RPMI7951 (cell line): Measurements from ENCODE around the gene CDK6. TPM values are rescaled to one million over a fixed set of nuclear protein-coding genes. Genes with fewer than 3 reads are reported as not detected.
A peak's percentile ranks its signal among the peaks of the same experiment; 100 is the strongest.
"Not testable (repeated sequence)": the region's sequence is repeated elsewhere in the genome, so short reads cannot be mapped to it uniquely, and the experiment has no call there.

Experiments used
- DNase-seq: peaks from one replicate; pipeline ENCODE4 v3.0.0-alpha.2; 2012; ENCODE audit warnings: low read depth
- total RNA-seq: library from RNA; depleted of rRNA; stranded (reverse); fragments of >200 nt; shearing (Covaris generic); gene quantifications from 2 replicates; pipeline ENCODE4 v1.2.3, GENCODE V29; 2014

Gene CDK6
- total RNA-seq, 1 experiment from 2014 or later, result 45.1 TPM

DNA sequence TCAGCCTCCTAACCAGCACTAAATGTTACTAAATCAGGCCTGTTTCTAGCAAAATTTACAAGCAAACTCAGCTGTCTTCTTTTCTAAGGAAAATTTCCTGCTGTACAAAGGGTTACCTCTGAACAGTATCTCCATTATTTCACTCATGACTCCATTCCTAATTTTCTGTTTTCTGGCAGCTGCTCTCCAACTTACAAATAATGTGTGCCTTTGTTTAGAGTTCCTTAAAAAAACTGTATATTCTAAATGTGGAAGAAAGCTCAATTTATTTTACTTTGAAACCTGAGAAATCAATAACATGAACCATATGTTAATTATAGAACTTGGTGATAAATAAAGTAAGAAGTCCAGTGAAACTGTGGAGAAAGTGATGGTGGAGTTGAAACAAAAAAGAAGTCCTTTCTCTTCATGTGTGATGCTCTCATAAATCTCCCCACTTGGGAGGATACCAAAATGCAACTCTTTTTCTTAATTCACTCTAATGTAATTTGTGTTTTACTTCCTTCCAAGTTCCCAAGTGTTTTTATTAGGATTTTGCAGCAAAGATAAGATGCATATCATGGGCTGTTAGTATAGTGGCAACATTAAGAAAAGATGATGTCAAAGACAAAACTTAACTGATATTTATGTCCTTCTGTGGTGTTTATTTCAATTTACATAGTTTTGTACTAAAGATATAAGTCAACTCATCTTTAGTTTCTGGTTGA, 74.8 kb downstream of the CDK6 start:
- DNase-seq, result peak; percentile 45

DNA sequence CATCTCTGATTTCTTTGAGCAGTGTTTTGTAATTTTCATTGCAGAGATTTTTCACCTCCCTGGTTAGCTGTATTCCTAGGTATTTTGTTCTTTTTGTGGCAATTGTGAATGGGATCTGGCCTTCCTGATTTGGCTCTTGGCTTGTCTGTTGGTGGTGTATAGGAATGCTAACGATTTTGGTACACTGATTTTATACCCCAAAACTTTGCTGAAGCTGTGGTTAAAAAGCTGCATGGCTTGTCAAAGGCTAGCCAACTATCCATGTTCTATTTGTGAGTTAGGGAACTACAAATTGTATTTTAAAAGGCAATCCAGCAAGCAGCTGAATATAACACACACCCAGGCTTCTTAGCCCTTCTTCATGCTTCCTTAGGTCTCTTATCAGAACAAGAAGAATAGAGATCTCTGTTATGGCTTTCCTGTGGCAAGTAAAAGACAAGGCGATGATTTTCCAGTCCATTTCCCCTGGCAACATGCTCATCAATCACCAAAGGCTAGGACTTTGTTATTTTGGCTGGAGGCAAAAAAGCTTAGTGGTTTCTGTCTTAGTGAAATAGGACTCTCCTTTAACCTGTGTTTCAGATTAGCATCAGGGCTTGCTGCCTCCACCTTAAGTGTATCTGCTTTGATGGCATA, 77.5 kb downstream of the CDK6 start:
- peak; percentile 86 for DNase-seq

DNA sequence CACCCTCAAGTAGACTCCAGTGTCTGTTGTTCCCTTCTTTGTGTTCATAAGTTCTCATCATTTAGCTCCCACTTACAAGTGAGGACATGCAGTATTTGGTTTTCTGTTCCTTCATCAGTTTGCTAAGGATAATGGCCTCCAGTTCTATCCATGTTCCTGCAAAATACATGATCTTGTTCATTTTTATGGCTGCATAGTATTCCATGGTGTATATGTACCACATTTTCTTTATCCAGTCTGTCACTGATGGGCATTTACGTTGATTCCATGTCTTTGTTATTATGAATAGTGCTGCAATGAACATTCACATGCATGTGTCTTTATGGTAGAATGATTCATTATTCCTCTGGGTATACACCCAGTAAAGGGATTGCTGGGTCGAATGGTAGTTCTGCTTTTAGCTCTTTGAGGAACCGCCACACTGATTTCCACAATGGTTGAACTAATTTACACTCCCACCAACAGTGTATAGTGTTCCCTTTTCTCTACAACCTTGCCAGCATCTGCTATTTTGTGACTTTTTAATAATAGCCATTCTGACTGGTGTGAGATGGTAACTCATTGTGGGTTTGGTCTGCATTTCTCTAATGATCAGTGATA, 79.0 kb downstream of the CDK6 start:
- DNase-seq, result not testable (repeated sequence)

DNA sequence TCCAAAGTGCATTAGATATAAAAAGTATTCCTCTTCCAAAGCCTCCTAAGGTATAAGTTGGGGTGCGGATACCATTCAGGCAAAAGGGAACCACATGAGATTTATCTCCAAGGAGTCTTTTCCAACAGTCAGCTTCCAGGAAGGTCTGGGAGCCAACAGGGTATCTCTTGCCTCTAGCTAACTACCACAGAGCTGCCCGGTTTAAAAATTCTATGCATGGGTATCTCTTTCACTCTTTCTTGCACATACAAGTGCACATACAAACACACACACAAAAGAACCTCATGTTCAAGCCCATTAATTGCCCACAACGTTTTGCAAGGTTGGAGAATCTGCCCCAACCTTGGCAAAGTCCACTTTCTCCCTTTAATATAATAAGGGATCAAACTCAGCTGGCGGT, 80.7 kb downstream of the CDK6 start:
- DNase-seq, result no peak

DNA sequence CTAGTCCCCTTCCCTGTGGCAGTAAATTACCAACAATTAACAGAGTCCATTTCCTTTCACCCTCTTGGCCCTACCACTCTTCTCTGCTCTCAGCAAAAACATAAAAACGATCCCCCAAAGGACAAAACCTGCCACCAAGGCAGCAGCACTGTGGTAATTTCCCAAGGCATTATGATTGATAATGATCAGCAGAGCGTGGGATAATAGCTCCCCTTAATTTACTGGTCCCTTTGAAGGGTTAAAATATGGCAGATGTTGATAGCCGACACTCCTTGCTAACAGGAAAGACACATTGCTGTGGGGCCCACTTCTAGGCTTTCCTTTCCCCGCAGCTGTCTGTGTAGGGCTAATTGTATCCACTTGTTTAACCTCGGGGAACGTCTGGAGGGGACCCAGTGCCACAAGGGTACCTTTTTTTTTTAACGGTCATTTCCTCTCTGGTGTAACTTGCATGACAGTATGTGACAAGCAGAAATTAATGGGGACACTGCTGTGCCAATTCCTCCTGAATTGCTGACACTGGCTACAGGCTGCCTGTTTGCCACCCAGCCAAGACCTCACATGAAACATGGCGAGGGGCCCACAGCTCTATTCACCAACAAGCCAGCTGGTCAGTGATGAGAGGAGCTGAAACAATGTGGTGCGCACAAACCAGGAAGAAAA, 81.3 kb downstream of the CDK6 start:
- peak; percentile 84 for DNase-seq

DNA sequence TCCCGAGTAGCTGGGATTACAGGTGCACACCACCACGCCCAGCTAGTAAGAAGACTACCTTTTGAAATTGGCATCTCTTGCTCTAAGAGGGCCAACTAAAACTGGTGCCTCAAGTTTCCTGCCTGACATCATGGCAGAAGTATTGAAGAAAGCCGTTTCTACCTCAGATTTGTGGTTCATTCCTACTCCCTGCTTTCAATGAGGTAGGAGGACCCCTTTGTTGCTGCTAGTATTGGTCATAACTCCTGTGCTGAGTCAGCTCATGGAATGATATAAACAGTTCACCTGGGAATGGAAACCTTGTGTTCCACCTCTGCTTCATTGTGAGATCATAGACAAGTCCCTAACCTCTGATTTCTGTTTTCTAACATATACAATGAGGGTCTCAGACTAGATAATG, 82.8 kb downstream of the CDK6 start:
- no peak for DNase-seq

DNA sequence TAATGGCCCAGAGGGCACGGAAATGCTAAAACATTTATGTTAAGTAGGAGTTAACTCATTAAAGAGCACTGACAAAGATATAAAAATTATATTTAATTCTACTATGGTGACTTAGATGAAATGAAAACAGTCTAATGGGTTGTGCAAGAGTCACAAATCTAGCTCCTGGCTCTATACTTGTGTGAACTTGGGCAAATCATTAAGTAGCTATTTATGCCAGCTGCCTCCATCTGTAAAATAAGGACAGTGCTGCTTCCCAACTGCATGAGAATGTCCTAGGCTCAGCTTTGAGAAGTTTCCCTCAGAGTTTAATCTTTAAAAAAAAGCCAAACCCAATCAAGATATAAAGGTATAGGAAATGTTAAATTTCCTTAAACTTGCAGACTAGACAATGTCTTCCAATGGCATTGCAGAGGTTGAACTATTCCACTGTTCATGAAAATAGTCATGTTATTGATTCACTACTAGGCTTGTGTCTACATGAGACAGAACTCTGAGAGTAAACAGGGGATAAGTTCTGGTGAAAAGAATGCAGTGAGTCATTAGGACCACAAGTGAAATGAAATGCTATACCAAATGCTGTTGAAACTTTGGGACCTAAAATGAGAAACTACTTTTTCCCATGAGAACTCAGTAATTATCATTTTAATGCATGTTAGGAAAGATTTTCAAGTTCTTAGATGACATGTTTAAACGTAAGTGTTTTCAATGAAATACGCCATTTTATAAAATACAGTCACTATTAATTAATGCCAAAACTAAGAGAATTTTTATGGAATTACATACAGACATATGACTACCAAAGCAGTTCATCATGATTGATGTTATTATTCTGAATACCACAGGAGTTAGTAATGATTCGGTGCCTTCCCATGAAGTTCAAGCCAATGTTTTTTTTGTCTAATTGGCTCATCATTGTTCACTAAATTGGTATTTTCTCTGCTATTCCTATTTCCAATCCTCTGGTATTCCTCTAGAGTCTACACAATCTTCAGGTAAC, 84.2 kb downstream of the CDK6 start:
- peak; percentile 87 for DNase-seq

DNA sequence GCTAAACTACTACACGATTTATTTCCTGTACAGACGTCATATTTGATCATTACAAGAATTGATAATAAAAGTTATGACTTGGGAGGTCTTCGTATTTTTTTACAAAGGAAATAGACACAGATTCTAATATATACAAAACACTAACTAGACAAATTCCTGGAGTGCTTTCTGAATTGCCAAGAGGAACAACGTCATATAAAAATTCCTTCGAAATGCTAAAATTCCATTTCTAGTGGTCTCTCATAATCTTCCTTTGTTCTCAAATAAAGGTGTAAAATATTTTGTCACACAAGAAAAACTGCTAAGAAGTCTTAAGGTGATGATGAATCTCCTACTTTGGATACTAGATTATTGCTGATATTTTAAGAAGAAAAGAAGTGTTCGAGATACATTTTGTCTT, 85.4 kb downstream of the CDK6 start:
- no peak for DNase-seq

DNA sequence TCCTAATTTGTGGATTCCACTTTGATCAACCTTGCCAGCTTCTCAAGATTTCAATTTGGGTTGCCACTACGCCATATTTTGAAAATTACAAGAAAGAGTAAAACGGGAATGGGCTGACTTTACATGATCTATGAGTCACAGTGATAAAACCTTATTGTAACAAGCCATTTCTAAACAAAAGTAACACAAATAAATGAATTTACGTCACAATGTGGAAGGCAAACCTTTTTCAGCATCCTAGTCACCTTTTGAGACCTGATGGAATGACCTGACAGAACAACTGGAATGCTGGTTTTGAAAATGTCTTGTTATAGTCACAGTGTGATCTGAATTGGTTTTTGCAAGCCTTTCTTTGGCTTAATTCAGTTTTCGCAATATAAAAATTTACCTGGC, 85.9 kb downstream of the CDK6 start:
- DNase-seq, result no peak

DNA sequence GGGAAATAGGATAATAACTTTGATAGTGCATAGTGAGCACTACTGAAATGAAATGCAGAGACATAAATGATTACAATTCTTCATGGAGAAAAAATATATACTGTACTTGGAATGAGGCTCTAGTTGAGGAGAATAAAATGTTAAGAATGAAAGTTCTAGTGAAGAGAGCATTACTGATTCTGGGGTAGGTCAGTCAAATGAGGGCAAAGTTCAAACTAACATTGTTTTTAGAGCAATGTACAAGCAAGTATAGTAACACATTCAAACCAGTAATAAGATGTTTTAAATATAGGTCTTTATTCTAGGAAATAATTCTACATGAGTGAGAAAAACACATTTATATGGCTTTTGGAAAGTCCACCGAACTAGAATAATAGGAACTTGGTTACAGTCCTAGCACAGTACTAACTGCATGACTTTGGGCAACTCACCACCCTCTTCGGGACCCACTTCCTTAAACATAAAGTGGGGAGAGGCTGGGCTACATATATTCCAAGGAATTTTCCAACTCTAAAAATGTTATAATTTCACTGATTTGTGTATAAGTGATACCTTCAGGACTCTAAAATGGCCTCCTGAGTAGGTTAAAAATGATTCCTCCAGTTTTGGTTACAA, 86.4 kb downstream of the CDK6 start:
- DNase-seq, result no peak

DNA sequence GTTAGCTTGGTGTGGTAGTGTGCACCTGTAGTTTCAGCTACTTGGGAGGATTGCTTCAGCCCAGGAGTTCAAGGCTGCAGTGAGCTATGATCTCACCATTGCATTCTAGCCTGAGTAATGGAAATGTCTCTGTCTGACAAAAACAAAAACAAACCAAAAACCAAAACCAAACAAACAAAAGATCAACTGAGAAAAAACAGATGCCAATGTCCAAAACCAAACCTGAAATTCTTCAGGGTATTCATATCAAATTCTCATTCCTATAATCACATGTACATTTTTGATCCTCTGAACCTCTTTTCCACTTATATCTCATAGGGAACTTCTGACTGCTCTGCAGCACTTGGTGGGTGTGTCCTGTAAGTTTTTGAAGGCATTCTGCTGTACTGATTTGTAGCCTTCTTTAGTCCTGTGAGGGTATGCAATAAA, 87.0 kb downstream of the CDK6 start:
- DNase-seq, result no peak

DNA sequence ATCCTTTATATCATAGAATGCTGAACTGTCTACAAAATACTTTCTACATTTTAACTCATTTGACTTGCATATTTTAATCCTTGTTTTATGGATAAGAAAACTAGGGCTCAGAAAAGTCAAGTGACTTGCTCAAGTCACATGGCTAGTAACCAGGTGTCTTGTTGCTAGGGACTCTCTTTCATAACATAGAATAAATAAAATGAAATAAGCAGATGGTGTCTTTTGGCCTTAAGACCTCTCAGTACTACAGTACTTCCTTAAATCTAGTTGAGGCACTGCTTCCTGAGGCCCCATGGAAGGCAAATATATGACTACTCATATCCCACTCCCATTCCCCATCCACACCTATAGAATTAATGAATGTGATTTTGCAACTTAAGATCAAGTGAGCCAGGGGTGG, 87.9 kb downstream of the CDK6 start:
- no peak for DNase-seq

DNA sequence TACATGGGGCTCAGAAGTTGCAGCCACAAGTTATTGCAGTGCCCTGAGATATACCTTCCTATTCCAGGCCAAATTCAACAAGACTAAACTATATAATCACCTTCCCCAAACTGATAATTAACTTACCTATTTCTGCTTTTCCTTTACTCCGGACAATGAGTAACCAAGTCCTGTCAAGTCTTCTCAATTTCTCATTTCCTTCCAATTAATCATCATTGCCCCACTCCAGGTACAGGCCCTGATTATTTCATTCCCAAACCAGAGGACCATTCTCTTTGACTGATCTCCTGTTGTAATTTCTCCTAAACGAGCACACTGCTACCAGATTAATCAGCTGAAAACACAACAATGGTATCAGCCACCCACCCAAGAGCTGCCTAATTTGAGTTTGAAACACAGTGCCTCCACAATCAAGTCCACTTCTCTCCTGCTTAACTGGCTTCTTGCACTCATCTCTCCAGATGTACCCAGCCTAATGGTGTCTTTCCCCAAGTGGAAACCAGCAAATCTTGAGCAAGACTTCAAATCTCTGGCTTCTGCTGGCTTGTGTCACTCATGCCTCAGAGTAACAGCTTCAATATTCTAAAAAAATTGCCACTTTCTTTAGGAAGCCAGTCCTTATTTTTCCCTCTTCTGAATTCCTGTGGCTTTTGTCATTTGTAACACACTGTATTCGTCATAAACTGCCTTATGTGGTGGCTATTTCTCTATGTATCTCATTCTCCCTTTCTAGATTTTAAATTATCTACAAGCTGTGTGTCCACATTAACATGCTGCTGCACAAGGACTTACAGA, 89.1 kb downstream of the CDK6 start:
- DNase-seq, result peak; percentile 71

DNA sequence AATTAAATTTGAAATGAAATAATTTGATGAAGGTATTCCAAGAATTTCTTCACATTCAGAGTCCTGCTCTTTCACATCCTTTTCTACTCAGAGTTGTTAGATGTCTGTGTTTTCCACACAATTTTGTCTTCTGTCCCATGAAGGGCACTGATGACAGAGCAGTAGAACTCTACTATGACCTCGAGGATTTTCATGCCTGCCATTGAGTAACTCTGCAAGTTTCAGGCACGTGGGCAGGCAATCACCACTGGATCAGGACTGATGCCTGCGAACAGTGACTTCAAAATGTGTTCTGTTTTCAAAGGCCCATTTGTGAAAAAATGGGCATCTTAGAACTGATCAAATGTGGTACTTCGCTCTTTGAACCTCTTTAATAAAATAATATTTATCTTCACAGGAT, 91.1 kb downstream of the CDK6 start:
- no peak for DNase-seq

DNA sequence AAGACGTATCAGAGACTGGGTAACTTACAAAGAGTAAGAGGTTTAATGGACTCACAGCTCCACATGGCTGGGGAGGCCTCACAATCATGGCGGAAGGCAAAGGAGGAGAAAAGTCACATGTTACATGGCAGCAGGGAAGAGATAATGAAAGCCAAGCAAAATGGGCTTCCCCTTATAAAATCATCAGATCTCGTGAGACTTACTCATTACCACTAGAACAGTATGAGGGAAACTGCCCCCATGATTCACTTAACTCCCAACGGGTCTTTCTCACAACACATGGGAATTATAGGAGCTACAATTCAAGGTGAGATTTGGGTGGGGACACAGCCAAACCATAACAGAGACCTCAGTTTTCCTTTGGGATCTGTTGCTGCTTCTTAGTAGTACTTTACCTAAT, 92.2 kb downstream of the CDK6 start:
- peak; percentile 23 for DNase-seq

DNA sequence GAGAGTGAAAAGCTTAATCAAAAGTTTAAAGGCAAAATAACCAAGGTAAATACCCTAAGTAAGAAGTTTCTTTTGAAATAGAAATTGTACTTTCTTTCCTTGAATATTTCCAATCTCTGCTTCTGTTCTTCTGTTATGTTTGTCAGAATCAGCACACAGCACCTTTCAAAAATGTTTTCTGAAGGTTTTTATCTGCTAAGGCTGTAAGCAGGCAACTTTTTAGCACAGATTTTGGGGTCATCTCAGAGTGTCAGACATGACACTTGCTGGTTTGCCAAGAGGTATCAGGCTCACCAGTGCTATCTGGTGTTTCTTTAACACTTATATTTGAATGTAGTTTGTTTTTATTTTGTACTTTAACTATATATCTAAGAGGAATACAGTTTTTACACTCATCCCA, 94.2 kb downstream of the CDK6 start:
- DNase-seq, result no peak

DNA sequence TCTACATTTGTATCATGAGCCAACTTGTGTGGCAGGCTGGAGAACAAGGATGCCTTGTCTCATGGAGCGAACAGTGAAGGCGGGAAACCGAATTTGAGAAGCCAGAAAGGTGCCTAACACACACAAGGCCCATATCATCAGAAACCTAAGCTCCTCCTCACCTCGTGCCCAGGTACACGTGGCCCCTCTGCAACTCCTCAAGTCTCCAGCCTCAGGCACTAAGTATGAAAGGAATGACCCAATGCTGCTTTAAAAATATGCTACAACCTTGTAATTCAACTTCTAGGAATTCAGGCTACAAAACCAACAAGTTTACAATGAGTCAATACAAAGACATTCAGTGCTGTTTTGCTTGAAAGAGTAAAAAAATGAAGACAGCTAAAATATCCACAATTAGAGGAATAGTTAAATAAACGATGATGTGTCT, 95.7 kb downstream of the CDK6 start:
- peak; percentile 75 for DNase-seq

DNA sequence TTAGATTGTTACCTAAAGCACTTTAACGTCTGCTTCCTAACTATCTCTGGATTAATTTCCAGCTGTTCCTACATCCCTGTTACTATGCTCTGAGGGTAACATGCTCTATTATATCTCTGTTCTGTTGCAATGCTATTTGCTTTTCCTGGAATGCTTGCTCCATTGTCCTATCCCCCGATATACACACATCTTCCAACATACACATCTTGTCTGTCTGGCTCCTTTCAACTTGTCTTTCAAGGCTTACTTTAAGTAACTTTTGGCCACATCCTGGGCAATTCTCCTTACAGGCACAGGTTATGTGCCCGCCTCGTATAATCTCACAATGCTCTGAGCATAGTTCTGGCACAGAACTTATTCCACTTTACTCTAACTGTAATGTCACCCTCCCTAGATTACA, 96.2 kb downstream of the CDK6 start:
- no peak for DNase-seq

DNA sequence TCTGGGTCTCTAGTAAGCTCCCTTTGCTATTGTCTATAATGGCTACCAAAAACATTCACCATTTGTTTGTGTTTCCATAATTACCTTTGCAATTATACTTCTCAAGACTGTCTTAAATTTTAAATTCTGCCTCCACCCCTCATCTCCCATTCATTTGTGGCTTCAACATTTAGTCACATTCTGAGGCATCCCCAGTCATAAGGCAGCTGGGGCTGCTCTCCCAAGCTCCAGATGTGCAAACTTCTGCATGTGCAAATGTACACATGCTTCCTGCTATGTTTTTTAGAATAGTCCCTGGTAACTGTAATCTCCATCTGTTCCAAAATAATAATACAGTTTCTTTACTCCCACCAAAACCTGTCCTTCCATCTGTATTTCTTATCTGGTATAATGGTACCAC, 97.3 kb downstream of the CDK6 start:
- DNase-seq, result no peak

DNA sequence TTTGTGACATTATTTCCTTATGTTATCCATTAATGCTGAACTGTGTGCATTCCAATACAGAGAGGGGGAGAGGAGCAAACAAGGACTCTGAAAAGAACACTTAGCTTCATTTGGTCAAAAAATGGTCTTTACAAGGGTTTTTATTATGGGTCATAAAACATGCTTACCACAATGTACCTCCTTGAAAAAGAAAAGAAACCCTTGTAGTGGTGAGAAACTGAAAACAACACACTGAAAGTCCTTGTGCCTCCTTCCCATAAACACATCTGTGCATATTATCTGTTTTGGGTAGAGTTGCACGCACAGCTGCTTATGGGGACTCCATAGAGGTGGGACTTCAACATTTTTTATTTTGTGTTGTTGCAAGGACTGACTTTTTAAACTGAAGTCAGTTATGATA, 98.7 kb downstream of the CDK6 start:
- no peak for DNase-seq
